ENCODE data around the gene TNFAIP2.

DNA sequence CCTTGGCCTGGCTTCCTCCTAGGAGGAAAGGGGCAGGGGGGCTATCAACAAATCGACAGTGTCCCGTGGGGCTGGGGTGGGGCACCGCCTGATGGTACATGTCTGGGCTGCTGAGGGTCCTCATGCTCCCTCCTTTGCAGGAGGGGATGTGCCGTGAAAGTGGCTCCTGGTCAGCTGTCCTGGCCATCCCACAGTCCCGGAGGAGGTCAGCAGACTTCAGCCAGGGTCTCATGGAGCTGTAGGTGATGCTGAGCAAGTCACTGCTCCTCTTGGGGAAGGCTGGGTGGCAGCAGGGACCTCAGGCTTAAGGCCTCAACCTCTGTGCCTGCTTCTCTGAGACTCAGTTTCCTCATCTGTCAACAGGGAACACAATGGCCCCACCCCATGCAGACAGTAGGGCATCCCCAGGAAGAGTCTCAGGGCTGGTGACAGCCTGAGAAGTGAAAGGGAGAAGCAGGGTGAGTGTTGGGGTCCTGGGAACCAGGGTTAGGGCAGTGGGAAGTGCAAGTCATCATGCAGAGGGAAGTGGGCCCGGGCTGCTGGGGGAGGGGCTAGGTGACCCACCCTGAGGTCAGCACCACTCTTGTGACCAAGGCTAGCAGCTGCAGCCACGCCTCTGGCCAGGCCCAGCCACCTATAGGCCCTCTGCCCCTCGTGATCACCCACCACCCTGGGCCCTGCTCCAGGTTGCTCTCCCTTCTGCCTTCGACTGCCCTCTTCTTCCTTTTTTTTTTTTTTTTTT, 4.4 kb upstream of the TNFAIP2 start:
- TF ChIP-seq, protein P1, sequence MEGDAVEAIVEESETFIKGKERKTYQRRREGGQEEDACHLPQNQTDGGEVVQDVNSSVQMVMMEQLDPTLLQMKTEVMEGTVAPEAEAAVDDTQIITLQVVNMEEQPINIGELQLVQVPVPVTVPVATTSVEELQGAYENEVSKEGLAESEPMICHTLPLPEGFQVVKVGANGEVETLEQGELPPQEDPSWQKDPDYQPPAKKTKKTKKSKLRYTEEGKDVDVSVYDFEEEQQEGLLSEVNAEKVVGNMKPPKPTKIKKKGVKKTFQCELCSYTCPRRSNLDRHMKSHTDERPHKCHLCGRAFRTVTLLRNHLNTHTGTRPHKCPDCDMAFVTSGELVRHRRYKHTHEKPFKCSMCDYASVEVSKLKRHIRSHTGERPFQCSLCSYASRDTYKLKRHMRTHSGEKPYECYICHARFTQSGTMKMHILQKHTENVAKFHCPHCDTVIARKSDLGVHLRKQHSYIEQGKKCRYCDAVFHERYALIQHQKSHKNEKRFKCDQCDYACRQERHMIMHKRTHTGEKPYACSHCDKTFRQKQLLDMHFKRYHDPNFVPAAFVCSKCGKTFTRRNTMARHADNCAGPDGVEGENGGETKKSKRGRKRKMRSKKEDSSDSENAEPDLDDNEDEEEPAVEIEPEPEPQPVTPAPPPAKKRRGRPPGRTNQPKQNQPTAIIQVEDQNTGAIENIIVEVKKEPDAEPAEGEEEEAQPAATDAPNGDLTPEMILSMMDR (conservative IDR thresholded peaks at IDR 0.05 in 1 of 2, IDR thresholded peaks at IDR 0.05 in 1 of 2; ENCODE audit: extremely low read depth in 1 of 2, insufficient read depth in 1 of 2, low read depth in 1 of 2, low read length in 2 of 2), result no peak
- no peak for TF ChIP-seq EZH2 (IDR thresholded peaks at IDR 0.05; ENCODE audit: borderline replicate concordance, low read length)
